T-helper 2 cell (primary cell): ENCODE results near the gene AGXT.
"Not testable (repeated sequence)": the region's sequence is repeated elsewhere in the genome, so short reads cannot be mapped to it uniquely, and the experiment has no call there.

ENCODE experiments used
- DNase-seq, 5 experiments: peaks; one replicate each; pipeline versions ENCODE4 v3.0.0 to v3.0.0-alpha.2; 2012 to 2022

AGXT gene

DNA sequence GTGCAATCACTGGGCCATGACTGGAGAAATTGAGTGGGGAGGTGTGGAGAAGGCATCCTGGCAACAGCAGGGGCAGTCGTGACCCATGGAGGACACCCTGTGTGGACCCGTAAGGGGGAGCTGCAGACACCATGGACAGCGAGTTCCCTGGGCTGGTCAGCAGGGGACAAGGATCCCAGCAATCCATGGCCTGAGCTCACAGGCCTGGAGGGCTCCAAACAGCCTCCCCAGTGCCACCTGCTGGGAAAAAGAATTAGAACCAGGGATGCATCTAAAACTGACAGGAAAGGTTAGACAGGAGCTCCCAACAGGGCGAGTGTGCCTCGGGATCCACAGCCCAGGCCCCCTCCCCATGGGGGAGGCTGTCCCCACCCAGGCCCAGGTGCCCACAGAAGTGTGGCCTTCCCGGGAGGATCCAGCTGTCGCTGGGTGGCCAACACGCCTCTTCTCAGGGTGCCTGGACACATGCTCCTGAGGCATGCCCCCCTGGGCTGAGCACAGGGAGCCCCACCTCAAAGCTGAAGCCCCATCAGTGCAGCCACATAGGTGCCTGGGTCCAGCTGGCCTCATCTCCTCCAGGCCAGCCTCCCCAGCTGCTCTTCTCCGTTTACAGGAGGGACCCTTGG lies 28.1 kb upstream of the AGXT start:
- no peak for DNase-seq

DNA sequence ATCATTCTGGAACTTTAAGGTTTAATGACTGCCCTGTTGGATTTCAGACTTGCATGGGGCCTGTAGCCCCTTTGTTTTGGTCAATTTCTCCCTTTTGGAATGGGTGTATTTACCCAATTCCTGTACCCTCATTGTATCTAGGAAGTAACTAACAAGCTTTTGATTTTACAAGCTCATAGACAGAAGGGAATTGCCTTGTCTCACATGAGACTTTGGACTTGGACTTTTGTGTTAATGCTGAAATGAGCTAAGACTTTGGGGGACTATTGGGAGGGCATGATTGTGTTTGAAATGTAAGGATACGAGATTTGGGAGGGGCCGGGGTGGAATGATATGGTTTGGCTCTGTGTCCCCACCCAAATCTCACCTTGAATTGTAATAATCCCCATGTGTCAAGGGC lies 22.3 kb upstream of the AGXT start:
- DNase-seq, result not testable (repeated sequence)

DNA sequence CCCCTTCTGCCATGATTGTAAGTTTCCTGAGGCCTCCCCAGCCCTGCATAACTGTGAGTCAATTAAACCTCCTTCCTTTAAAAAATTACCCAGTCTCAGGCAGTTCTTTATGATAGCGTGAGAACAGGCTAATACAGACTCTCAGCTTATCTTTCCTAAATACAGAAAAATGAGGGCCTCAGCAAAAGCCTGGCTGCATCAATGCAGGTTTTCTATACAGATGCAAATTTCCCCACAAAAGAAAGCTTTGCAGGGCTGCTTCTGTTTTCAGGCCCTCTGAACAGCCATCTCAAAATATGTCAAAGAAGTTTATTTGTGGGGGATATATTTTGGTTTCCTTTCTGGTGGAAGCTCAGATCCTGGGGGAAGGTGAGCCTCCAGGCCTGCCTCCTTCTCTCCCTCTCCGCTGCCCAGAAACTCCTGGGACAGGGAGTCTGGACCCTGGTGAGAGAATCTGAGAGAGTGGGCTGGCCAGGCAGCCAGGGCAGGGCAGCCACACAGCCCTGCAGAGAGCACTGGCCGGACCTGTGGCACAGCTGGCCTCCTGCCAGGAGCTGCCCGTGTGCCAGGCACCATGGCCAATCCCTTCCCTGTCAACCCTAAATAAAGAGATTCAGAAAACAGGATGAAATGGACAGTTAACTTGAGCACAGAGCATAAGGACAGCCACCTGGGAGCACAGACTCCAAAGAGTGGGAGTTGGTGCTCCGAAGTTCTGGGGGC lies 21.6 kb upstream of the AGXT start:
- DNase-seq, result no peak

DNA sequence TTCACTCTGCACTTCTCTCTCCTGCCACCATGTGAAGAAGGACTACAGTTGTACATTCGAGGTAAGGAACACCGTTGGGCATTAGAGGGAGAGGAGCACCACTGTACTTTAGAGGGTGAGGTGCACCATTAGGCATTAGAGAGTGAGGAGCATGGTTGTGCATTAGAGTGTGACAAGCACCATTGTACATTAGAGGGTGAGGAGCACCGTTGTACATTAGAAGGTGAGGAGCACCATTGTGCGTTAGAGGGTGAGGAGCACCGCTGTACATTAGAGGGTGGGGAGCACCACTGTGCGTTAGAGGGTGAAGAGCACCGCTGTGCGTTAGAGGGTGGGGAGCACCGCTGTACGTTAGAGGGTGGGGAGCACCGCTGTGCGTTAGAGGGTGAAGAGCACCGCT lies 20.8 kb upstream of the AGXT start:
- DNase-seq, result no peak

DNA sequence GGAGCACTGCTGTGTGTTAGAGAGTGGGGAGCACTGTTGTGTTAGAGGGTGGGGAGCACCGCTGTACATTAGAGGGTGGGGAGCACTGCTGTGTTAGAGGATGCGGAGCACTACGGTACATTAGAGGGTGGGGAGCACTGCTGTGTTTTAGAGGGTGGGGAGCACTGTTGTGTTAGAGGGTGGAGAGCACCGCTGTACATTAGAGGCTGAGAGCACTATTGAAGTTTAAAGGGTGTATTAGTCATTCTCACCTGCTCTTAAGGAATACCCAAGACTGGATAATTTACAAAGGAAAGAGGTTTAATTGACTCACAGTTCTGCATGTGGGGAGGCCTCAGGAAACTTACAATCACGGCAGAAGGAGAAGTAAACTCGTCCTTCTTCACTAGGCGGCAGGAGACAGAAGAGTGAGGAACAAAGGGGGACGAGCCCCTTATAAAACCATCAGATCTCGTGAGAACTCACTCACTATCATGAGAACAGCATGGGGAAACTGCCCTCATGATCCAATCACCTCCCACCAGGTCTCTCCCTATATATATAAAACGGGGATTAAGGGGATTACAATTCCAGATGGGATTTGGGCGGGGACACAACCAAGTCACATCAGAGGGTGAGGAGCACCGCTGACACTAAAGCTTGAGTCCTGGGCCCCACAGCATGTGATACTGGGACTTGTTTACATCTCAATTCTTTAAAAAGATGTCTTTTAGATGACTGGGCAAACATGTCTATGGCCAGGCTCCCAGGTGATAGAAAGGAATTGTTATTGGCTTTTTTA lies 19.5 kb upstream of the AGXT start:
- no peak for DNase-seq

DNA sequence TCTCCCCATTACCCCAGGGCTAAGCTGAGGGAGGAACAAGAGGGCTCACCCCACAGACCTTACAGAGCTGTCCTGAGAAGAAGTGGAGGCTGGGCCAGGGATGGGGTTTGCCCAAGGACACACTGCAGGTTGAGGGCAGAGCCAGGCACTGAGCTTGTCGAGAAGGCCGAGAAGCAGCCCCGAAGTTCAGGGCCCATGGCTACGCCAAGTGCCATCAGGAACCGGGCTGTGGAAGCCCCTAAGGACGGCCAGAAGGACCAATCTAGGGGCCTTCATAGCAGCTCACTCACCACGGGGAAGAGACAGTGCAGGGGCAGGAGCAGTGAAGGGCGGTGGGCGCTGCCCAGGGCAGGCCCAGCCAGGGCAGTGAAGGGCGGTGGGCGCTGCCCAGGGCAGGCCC lies 18.6 kb upstream of the AGXT start:
- DNase-seq, result no peak

DNA sequence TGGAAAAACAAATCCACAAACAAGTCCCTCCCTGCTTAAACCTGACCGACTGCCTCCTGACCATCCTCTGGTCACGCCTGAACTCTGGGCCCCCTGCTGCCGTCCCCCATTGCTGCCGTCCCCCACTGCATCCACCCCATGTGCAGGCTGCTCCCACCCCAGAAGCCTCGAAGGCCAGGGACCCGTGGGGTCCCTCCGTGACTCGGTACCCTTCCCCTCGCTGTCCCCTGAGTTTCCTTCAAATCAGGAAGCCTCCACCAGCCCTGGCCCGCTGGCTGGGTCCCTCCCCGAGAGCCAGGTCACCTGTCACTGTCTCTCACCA lies 17.9 kb upstream of the AGXT start:
- no peak for DNase-seq

DNA sequence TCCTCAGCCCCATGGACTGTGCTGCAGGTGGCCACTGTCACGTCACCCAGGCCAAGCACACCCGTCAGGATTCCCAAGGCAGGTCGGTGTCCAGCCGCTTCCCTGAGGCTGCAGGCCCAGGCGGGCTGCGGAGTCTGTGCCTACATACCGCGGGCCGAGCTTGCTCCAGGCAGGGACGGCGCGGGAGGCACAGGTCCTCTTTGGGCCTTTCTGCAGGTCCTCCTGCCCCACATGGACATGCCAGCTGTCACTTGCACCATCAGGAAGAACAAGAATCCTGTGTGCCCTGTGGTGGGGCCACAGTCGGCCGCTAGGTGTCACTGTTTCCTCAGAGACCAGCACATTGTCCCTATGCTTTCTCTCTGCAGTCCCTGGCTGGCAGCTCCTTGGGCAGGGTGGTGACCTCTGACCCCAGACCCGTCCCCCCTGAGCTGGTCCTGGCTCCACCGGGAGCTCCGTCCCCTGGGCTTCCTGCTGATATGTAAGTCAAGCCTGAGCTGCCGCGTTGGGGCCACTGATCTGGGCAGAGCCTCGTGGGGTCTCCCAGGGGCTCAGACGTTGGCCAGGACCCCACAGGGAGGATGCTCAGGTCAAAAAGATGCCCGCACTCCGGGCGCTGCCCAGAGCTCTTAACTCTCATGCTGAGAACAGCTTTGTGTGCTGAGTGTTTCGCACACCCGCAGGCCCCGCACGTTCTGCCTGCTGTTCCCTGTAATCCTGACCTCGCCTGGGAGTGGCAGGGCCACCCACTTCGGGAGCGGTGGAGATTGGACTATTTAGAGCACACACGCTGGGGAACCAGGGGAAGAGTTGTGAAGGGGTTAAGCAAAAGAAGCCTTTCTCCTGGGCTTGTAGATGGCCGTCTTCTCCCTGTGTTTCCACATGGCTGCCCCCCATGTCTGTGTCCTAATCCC lies 17.3 kb upstream of the AGXT start:
- peak; percentile 43 to 73 (median 64) for DNase-seq

DNA sequence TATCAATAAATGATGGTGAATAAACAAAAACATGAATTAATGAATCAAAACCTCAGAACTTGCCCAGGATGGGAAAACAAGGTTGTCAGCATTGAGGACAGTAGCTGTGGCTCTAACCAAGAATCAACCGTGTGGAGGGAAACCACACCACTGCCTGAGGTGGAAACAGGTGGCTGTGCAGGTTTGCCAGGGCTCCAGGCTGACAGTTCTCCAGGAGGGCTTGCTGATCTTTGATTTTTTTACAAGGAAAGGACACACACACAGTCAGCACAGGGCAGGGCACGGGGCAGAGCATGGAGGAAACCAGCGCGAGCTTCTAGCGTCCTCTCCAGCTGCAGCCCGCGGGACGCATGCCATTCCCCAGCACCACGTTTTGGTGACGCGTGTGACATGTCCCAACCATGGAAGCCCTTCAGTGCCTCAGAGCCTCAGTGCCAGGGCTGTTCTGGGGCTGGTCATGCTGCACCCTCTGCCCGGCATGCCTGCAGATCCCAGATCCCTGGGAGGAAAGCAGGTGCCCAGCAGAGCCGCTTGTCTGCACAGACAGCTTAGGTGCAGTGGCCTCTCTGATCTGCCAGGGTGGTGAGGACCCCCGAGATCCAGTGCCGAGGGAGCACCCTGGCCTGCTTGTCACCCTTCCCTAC lies 15.8 kb upstream of the AGXT start:
- no peak for DNase-seq

DNA sequence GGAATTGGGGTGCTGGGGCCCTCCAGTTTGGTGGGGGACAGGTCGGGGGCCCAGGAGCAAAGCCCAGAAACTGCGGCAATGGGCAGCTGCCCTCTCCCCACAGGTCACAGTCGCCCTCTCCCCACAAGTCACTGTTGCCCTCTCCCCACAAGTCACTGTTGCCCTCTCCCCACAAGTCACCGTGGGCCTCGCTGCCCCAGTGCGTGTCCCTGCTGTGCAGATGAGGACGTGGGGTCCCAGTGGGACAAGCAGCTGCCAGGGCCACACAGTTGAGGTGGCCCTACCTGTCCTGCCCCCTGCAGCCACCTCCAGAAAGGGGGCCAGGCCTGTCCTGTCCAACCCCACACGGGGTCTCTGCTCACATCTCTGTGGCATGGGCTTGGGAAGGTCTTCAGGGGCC lies 13.0 kb upstream of the AGXT start:
- no peak for DNase-seq

DNA sequence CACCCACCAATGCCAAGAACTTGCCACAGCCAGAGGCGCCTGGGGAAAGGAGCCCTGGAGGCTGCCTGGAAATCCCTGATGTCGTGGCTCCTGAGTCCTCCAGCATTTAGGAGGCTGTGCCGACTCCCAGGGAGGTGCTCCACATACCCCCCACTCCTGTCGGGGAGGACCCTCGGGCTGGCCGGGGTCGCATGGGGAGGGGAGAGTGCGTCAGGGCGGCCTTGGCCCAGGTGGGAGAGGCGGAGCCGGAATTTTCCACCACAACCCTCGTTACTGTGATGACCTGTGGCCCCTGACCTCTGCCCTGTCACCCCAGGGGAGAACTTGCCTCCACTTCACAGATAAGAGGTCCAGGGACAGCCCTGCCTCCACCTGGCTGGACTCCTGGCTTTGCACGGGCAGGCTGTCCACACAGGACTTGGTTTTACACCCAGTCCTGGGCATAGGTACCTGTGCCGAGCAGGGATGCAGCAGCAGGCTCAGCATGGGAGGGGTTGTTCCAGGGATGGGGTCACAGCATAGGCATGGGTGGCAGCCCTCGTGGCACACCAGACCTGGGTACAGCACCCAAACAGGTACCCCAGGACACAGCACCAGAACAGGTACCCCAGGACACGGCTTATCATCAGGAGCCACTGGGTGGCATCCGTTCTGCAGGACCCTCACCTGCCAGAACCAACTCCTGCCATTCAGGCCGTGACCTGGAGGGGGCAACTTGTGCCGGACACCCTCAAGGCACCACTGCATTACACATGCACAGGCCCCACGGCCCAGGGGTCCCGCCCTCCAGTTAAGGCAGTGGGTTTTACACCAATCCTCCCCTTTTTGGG lies 12.3 kb upstream of the AGXT start:
- no peak for DNase-seq

DNA sequence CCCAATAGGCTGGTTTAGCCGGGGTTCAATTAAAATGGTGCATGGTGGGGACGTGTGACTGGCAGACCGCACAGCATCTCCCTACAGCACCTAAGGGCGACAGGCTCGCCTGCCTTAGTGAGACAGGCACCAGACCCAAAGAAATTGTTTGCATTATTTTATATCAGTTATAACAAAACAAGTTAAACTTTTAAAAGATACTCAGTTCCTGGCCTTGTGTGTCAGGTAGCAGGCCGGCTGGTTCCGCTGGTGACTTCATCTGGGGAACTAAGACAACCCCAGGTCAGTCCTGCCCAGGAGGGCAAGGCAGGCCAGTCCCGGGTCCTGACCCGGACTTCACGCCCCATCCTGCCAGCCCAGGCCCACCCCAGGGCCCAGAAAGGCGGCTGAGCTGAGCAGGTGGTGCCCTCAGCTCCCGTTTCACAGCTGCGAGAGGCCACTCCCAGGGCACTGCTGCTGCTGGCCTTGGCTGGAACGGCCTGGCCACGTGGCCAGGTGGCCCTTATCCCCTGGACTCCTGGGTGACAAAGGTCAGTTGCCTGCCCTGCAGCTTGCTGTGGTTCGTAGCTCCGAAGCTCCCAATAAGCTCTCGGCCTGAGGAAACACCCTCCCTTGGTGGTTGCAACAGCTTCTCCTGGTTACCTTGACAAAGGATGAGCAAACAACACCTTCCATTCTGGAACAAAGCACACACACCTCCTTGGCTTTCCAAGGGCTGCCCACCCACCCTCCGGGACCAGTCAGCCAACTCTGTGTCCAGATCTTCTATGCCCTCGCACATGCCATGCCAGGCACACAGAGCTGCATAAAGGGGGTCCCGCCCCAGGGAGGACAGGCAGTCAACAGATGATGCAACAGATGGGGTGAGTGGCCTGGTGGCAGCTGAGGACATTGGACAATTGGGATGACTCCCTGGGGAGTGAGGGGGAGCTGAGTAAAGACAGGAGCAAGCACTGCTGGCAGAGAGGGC lies 11.3 kb upstream of the AGXT start:
- no peak for DNase-seq

DNA sequence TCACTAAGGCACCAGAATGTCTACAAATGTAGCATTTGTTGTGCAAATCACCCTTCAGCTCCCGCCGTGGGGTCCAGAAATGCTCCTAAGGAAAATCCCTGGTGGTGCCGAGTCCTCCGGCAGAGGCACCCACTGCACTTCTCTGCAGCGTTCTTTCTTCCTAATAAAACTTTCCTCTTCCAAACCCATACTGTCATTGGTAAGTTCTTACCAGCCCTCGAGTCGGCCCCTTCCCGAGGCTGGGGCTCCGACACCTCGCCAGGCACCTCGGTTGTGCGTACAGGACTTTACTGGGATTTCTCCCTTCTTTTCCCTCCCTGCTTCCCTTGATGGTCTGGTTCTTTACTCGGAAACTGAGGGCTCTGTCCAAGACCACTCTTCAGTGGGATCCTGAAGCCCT lies 10.3 kb upstream of the AGXT start:
- no peak for DNase-seq

DNA sequence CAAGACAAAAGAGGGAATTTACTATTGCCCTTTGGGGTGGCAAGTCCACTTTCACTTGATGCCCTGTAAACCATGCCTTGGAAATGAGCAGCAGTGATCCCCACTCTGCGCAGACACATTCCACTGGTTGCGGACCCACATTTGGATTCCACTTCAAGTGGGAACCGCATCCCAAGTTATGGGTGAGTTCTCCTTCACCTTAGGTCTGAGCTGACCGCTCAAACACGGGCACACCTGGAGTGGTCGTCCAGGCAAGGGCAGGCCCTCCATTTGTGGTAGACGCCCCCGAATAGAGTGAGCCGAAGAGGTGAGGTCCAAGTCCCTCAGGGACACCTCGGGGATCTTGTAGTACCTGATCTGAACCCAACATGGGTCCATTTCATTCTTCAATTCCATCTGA lies 9.8 kb upstream of the AGXT start:
- no peak for DNase-seq

DNA sequence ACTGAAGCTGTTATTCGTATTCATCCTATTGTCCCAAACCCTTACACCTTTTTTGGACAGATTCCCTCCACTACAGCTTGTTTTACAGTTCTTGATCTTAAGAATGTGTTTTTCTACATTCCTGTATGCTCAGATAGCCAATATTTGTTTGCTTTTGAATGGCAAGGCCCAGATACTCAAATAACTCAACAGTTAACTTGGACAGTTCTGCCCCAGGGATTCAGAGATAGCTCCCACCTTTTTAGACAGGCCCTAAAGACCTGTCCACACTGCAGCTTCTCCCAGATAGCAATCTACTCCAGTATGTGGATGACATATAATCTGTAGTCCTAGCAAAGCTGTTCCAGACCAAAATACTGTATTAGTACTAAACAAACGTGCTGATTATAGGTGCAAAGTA lies 7.1 kb upstream of the AGXT start:
- DNase-seq, result no peak

DNA sequence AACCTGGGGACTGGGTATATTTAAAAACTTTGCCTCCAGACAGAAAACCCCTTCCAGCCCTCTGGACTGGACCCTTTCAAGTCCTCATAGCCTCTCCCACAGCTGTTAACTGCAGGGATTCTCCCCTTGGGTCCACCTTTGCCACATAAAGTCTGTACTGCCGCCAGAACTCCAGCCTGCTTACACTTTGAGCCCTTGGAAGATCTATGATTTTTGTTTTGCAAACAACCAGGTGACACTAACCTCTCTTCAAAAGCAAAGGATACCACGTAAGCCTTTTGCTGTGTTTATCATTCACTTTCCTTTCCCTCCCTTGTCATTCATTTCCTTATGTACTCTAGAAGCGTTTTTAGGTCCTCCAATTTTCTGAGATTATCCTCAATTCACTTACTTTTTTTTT lies 4.1 kb upstream of the AGXT start:
- DNase-seq, result no peak

DNA sequence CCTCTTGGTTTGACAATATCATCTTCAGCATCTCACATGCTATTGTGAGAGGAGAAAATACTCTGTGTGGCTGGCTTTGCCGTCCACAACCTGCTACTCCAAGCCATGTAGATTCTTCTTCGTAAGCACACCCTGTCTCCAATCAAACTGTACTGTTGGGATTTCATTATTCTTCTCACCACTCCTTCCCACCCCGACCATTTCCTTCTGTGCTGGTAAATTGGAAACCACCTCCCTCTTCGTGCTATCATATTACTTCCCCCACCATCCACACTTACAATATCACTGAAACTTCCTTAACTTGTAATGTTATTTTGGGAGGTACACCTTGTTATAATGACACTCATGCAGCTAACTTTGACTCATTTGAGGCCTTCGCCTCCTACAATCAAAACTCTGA lies 3.2 kb upstream of the AGXT start:
- no peak for DNase-seq

DNA sequence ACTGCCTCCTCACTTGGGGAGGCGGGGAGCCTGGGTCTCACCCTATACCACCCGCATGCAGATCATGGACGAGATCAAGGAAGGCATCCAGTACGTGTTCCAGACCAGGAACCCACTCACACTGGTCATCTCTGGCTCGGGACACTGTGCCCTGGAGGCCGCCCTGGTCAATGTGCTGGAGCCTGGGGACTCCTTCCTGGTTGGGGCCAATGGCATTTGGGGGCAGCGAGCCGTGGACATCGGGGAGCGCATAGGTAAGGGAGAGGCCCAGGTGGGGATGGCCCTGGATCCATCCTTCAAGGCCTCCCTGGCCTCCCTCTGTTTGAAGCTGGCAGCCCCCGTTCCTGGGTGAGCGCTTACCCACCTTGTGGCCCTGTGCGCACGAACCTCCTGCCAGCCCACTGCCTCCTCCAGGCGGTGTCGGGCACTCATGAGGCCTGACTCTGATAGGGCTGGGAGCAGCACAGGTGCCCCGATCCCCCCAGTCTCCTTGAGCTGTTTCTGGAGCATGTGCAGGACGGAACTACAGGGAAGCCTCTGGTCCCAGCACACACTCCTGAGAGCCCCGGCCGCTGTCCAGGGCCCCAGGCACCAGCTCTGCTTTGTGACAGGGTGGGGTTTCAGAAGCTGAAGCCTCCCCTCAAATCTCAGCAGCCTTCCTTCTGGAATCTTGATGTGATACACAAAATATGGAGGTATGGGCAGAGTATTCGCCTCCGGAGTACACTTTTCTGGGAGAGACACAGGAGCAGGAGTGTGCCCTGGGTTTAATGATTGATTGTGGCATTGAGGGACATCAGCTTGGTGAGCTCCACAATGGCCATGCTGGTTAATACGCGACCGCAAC lies 708 bp downstream of the AGXT start:
- no peak for DNase-seq
